ENCODE measurements around the gene CPXM2. TPM values are rescaled to one million over a fixed set of nuclear protein-coding genes. Genes with fewer than 3 reads are reported as not detected.

CPXM2 gene
- total RNA-seq, 1 donor from 2014 or later, result 9.7 TPM

DNA sequence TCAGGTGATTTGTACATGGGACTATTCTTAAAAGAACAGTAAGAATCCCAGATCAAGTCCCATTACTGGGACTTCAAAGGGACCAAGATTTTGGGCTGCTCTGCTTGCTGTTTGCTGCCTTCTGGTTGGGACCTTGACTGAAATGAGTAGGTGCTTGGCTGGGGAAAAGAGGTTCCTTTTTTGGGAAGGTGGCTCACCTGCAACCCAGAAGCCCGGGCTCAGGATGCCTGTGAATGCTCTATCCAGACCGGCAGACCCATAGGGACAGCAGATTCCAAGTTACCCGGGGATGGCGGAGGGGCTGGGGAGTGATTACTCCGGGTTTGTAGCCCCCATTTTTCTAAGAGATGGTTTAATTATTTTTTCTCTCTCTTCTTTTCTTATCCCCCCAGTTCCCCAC is 104.0 kb downstream of the CPXM2 start:
- Histone ChIP-seq H3K27ac (no peak overlapping the region), H3K4me3 (no peak overlapping the region), H3K4me1 (no peaks in the 10 kb centered on the region), H3K27me3 (no peaks in the 10 kb centered on the region), H3K9me3 (no peaks in the 10 kb centered on the region), H3K36me3 (no peaks in the 10 kb centered on the region)
- DNase-seq (no peak), ATAC-seq (no peak)
- TF ChIP-seq, protein P1, sequence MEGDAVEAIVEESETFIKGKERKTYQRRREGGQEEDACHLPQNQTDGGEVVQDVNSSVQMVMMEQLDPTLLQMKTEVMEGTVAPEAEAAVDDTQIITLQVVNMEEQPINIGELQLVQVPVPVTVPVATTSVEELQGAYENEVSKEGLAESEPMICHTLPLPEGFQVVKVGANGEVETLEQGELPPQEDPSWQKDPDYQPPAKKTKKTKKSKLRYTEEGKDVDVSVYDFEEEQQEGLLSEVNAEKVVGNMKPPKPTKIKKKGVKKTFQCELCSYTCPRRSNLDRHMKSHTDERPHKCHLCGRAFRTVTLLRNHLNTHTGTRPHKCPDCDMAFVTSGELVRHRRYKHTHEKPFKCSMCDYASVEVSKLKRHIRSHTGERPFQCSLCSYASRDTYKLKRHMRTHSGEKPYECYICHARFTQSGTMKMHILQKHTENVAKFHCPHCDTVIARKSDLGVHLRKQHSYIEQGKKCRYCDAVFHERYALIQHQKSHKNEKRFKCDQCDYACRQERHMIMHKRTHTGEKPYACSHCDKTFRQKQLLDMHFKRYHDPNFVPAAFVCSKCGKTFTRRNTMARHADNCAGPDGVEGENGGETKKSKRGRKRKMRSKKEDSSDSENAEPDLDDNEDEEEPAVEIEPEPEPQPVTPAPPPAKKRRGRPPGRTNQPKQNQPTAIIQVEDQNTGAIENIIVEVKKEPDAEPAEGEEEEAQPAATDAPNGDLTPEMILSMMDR (IDR thresholded peaks at IDR 0.05), result no peak
- intact Hi-C loops (cut with DNase I), result no loop called here

DNA sequence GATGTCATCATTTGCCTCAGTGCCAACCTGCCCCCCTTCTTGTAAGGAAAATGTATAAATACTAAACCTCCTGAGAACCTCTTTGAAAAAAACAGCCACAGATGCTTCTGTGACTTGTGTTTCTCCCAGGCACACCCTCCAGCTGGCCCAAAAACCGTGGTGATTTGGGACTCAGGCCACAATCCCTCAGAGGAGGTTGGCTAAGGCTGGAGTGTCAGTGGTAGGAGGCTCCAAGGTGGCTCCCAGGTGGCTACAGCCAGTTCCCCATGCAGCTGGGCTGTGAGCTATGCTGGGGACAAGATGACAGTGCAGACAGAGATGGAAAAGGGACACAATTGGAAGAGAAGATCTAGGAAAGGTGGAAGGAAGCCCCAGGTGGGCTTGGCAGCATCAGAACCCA is 104.7 kb downstream of the CPXM2 start:
- no peaks in the 10 kb centered on the region for H3K9me3 ChIP-seq
- intact Hi-C loops (cut with DNase I), result no loop called here
- H3K27ac ChIP-seq, result no peak overlapping the region
- DNase-seq (no peak), ATAC-seq (no peak)
- no peaks in the 10 kb centered on the region for H3K4me1 ChIP-seq
- TF ChIP-seq, protein P1 (IDR thresholded peaks at IDR 0.05), result no peak
- no peaks in the 10 kb centered on the region for H3K36me3 ChIP-seq
- H3K27me3 ChIP-seq, result no peaks in the 10 kb centered on the region
- no peak overlapping the region for H3K4me3 ChIP-seq

DNA sequence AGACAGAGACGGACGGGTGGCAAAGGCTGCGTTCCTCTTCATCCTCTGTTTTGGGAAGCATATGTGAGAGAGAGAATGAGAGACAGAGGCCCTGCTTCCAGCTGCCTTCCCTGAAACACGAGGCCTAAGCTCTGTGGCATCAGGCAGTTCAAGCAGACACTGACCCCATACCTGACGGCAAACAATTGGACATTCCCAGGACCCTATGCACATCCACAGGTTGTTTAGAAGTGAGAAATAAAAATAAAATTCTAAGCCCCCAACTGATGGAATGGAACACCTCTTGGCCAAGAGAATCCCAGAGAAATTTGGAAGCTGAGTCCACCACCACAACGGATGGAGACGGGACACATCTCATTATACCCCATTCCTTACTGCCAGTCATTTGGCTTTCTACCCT is 105.3 kb downstream of the CPXM2 start:
- intact Hi-C loops (cut with DNase I), result no loop called here
- no peaks in the 10 kb centered on the region for H3K4me1 ChIP-seq
- no peak for ATAC-seq
- H3K27ac ChIP-seq, result no peak overlapping the region
- TF ChIP-seq, protein P1 (IDR thresholded peaks at IDR 0.05), result no peak
- no peak for DNase-seq
- H3K4me3 ChIP-seq, result no peak overlapping the region
- H3K9me3 ChIP-seq, result no peaks in the 10 kb centered on the region
- H3K27me3 ChIP-seq, result no peaks in the 10 kb centered on the region
- H3K36me3 ChIP-seq, result no peaks in the 10 kb centered on the region

DNA sequence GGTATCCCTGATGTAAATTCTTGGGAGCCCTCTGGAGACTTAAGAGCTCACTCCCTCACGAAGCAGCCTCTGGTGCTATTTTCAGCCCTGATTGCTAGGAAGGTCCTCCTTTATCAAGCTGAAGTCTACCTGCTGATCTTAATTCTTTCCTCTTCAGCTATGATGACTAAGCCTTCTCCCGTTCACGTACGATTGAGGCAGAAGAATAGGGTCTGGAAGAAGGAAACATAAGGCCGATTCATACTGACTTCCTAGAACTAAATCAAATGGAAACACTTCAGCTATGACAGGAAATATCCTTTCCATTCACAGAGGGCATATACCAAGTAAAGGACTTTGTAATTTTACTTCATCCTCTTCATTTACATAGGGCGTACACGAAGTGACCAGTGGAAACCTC is 107.0 kb downstream of the CPXM2 start:
- no peaks in the 10 kb centered on the region for H3K4me1 ChIP-seq
- ATAC-seq (no peak), DNase-seq (no peak)
- intact Hi-C loops (cut with DNase I), result no loop called here
- no peaks in the 10 kb centered on the region for H3K9me3 ChIP-seq
- H3K27me3 ChIP-seq, result no peaks in the 10 kb centered on the region
- TF ChIP-seq, protein P1 (IDR thresholded peaks at IDR 0.05), result no peak
- no peak overlapping the region for H3K4me3 ChIP-seq
- H3K27ac ChIP-seq, result no peak overlapping the region
- H3K36me3 ChIP-seq, result no peaks in the 10 kb centered on the region

DNA sequence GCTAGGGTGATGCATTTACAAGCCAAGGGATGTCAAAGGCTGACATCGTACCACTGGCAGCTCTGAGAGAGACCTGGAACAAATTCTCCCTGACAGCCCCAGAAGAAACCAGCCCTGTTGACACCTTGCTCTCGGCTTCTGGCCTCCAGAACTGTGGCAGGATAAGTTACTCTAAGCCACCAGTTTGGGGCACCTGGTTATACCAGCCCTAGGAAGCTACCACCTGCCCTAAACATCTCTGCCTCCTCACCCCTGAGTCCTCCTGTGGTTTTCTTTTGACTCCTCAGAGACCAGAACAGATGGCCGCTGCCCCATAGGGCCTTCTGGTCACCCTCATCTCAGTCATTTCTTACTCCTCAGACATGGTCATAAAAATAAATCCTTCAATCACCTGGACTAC is 107.4 kb downstream of the CPXM2 start:
- Histone ChIP-seq H3K9me3 (no peaks in the 10 kb centered on the region), H3K4me1 (no peaks in the 10 kb centered on the region), H3K4me3 (no peak overlapping the region), H3K36me3 (no peaks in the 10 kb centered on the region), H3K27ac (no peak overlapping the region), H3K27me3 (no peaks in the 10 kb centered on the region)
- no peak for ATAC-seq
- TF ChIP-seq, protein P1 (IDR thresholded peaks at IDR 0.05), result no peak
- DNase-seq, result no peak
- intact Hi-C loops (cut with DNase I), result no loop called here

DNA sequence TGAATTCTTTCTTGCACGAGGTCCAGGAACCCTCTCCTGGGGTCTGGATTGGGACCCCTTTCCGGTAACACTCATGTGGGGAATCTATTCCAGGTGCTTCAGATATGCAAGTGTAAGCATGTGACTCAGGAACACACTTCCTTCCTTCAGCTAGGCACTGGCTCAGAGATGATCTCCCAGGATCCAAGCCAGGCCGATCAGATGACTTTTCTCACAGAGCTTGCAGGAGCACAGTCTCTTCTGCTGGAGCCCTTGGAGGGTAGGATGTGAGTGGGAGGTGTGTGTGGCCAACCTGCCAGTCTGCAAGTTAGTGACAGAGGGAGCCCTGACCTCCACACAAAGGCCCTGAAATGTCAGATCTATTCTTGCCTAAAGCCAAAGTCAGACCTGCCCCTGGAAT is 108.3 kb downstream of the CPXM2 start:
- H3K27me3 ChIP-seq, result no peaks in the 10 kb centered on the region
- intact Hi-C loops (cut with DNase I), result no loop called here
- ATAC-seq, result no peak

More for the DNA sequence above, 108.3 kb downstream of the CPXM2 start:
- Histone ChIP-seq H3K4me1 (no peaks in the 10 kb centered on the region), H3K4me3 (no peak overlapping the region), H3K27ac (no peak overlapping the region), H3K36me3 (no peaks in the 10 kb centered on the region), H3K9me3 (no peaks in the 10 kb centered on the region)
- TF ChIP-seq, protein P1 (IDR thresholded peaks at IDR 0.05), result no peak
- DNase-seq, result no peak

Data from upper lobe of right lung (tissue), 1 donor.